Measurements from ENCODE around the gene COL18A1.

Gene COL18A1

DNA sequence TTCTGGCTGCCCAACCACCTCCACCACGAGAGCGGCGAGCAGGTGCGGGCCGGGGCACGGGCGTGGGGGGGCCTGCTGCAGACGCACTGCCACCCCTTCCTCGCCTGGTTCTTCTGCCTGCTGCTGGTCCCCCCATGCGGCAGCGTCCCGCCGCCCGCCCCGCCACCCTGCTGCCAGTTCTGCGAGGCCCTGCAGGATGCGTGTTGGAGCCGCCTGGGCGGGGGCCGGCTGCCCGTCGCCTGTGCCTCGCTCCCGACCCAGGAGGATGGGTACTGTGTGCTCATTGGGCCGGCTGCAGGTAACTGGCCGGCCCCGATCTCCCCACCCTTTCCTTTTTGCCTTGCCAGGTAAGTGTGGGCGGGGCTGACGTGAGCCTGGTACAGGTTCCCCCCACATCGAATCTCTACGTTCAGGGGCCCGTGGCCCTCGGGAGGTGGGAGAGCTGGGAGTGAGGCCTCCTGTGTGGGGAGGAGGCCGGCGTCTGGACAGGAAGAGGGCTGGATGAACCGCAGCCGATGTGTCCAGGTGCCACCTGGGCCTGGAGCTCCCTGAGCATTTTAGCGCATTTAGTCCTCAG lies 51.7 kb downstream of the COL18A1 start:
- no peak overlapping the region for H3K27ac ChIP-seq (ENCODE audit: low read depth, low read length)
- no peaks in the 10 kb centered on the region for H3K4me1 ChIP-seq (ENCODE audit: insufficient read depth, low read length)
- 96% methylated on average over 38 of the region's 38 CpGs for WGBS
- H3K4me3 ChIP-seq (ENCODE audit: low read length): no peak overlapping the region
- H3K9me3 ChIP-seq (ENCODE audit: insufficient read depth, low read depth, low read length): no peaks in the 10 kb centered on the region
- H3K36me3 ChIP-seq (ENCODE audit: insufficient read depth, low read length): peaks cover 19% of the 10 kb centered on the region; the same call in 1 of the 2 replicates
- H3K27me3 ChIP-seq (ENCODE audit: insufficient read depth, low read length): no peaks in the 10 kb centered on the region
- no peak overlapping the region for H3K9ac ChIP-seq (ENCODE audit: low read depth, low read length)

DNA sequence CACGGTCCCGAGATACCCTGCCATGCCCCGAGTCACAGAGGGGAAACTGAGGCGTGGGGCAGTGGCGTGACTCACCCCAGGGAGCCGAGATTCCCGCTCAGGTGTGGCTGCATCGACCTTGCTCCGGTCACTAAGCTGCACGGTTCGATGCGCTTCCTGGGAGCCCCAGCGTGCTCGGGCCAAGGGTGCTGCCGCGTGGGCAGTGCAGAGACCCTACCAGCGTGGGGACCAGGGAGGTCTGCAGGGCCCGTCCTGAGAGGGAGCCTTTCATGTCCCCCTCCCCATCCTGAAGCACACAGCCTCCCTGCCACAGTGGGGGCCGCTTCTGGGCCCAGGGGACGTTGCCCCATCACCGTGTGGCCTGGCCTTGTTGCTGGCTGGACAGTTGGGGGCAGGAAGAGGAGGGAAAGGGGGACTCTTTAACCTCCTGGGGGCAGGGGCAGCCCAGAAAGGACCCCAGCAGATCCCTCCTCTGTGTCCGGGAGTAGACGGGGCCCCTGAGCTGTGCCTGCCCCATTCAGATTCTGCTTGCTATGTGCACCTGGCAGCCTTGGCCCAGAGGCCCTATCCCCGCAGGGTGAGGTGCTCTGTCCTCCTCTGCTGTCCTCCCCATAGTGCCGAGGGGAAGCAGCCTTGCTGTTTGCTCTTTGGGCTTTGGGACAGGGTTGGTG lies 52.3 kb downstream of the COL18A1 start:
- 93% methylated on average over 25 of the region's 25 CpGs for WGBS
- Histone ChIP-seq H3K27ac (ENCODE audit: low read depth, low read length) (no peak overlapping the region), H3K36me3 (ENCODE audit: insufficient read depth, low read length) (peaks cover 19% of the 10 kb centered on the region; the same call in 1 of the 2 replicates), H3K9me3 (ENCODE audit: insufficient read depth, low read depth, low read length) (no peaks in the 10 kb centered on the region; the same call in 1 of the 2 replicates), H3K4me1 (ENCODE audit: insufficient read depth, low read length) (no peaks in the 10 kb centered on the region), H3K27me3 (ENCODE audit: insufficient read depth, low read length) (no peaks in the 10 kb centered on the region), H3K9ac (ENCODE audit: low read depth, low read length) (no peak overlapping the region), H3K4me3 (ENCODE audit: low read length) (no peak overlapping the region)

DNA sequence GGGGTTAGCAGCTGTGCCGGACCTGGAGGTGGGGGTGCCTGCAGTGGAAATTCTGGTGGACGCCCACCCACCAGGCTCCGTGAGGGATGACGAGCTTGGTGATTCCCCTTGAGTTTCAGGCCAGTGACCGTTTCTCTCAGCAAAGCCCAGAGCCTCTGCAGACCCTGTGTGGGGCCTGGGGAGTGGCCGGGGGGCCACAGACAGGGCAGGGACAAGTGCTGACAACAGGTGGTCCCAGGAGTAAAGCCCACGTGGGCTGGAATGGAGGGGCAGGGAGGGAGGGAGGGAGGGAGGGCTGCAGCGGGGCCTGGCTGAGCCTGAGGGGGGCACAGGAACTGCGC lies 52.8 kb downstream of the COL18A1 start:
- no peaks in the 10 kb centered on the region for H3K27me3 ChIP-seq (ENCODE audit: insufficient read depth, low read length)
- no peak overlapping the region for H3K27ac ChIP-seq (ENCODE audit: low read depth, low read length)
- H3K9me3 ChIP-seq (ENCODE audit: insufficient read depth, low read depth, low read length): no peaks in the 10 kb centered on the region; the same call in 1 of the 2 replicates
- H3K4me1 ChIP-seq (ENCODE audit: insufficient read depth, low read length): no peaks in the 10 kb centered on the region
- no peak overlapping the region for H3K4me3 ChIP-seq (ENCODE audit: low read length)
- H3K9ac ChIP-seq (ENCODE audit: low read depth, low read length): no peak overlapping the region
- peaks cover 19% of the 10 kb centered on the region; the same call in 1 of the 2 replicates for H3K36me3 ChIP-seq (ENCODE audit: insufficient read depth, low read length)
- 93% methylated on average over 9 of the region's 9 CpGs for WGBS

GRCh38 chr21:45458281-45459170 lies 53.6 kb downstream of the COL18A1 start:
- Histone ChIP-seq H3K27me3 (ENCODE audit: insufficient read depth, low read length) (no peaks in the 10 kb centered on the region), H3K9ac (ENCODE audit: low read depth, low read length) (no peak overlapping the region), H3K27ac (ENCODE audit: low read depth, low read length) (no peak overlapping the region), H3K36me3 (ENCODE audit: insufficient read depth, low read length) (peaks cover 22% of the 10 kb centered on the region; the same call in 1 of the 2 replicates), H3K4me1 (ENCODE audit: insufficient read depth, low read length) (no peaks in the 10 kb centered on the region), H3K9me3 (ENCODE audit: insufficient read depth, low read depth, low read length) (no peaks in the 10 kb centered on the region; the same call in 1 of the 2 replicates), H3K4me3 (ENCODE audit: low read length) (no peak overlapping the region)
- 94% methylated on average over 30 of the region's 30 CpGs for WGBS

GRCh38 chr21:45459171-45460010 lies 54.4 kb downstream of the COL18A1 start:
- no peaks in the 10 kb centered on the region for H3K27me3 ChIP-seq (ENCODE audit: insufficient read depth, low read length)
- no peaks in the 10 kb centered on the region; the same call in 1 of the 2 replicates for H3K9me3 ChIP-seq (ENCODE audit: insufficient read depth, low read depth, low read length)
- no peaks in the 10 kb centered on the region for H3K4me1 ChIP-seq (ENCODE audit: insufficient read depth, low read length)
- H3K27ac ChIP-seq (ENCODE audit: low read depth, low read length): no peak overlapping the region
- no peak overlapping the region for H3K4me3 ChIP-seq (ENCODE audit: low read length)
- 93% methylated on average over 23 of the region's 23 CpGs for WGBS
- no peak overlapping the region for H3K9ac ChIP-seq (ENCODE audit: low read depth, low read length)
- H3K36me3 ChIP-seq (ENCODE audit: insufficient read depth, low read length): peaks cover 22% of the 10 kb centered on the region; the same call in 1 of the 2 replicates

DNA sequence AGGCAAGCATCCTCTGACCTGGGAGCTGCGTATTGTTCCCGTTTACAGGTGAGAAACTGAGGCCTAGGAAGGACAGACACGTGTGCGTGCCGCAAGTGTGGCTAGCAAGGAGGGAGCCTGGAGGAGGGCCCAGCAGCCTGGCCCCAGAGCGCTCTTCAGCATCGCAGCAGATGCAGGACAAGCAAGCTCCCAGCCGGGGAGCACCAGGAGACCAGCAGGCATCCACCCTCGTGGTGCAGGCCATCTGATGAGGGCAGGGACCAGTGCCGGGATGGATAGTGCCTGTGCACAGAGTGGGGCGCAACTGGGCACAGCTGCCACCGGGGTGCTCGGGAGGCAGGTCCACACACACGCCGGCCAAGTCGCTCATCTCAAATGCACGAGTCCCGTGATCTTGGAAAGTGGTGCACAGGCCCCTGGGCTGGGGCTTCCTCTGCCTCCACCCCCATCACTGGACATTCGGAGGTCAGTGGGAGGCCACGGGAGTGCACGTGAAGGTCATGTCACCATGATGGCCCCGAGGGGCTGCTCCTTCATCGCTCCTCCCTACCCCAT lies 55.1 kb downstream of the COL18A1 start:
- no peaks in the 10 kb centered on the region for H3K4me1 ChIP-seq (ENCODE audit: insufficient read depth, low read length)
- H3K27ac ChIP-seq (ENCODE audit: low read depth, low read length): no peak overlapping the region
- no peak overlapping the region for H3K9ac ChIP-seq (ENCODE audit: low read depth, low read length)
- no peak overlapping the region for H3K4me3 ChIP-seq (ENCODE audit: low read length)
- H3K27me3 ChIP-seq (ENCODE audit: insufficient read depth, low read length): no peaks in the 10 kb centered on the region
- H3K9me3 ChIP-seq (ENCODE audit: insufficient read depth, low read depth, low read length): no peaks in the 10 kb centered on the region; the same call in 1 of the 2 replicates
- 95% methylated on average over 23 of the region's 23 CpGs for WGBS
- H3K36me3 ChIP-seq (ENCODE audit: insufficient read depth, low read length): peaks cover 22% of the 10 kb centered on the region; the same call in 1 of the 2 replicates

DNA sequence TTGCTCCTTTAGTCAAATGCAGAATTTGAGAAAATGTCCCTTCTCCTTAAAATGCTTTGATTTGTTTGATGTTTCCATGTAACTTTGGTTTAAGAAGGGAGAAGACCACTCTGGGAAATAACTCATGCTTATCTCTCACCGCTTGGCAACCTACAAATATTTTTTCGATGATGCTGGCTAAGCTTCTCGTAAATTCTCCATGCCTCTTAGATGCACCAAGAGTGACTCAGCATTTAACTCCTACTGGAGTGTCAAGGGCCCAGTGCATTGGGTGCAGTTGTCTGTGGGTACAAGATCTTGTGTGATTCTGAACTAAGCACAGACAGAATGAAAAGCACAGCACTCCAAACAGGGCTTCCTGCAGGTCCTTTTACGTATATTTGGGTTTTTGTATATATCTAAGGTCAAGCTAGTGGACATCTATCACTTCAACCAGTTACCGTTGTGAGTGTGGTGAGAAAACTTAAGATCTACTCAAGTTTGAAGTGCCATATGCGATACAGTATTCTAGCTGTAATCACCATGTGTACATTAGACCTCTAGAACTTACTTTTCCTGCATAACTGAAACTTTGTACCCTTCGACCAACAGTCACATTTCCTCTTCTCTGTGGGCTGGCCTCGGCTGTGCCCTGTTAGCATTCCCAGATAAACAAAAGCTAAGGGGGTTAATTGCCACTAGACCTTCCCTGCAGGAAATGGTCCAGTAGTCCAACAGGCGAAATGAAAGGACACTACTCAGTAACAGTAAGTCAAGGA lies 55.8 kb downstream of the COL18A1 start:
- Histone ChIP-seq H3K4me3 (ENCODE audit: low read length) (no peak overlapping the region), H3K4me1 (ENCODE audit: insufficient read depth, low read length) (no peaks in the 10 kb centered on the region), H3K36me3 (ENCODE audit: insufficient read depth, low read length) (peaks cover 20% of the 10 kb centered on the region; the same call in 1 of the 2 replicates), H3K27ac (ENCODE audit: low read depth, low read length) (no peak overlapping the region), H3K9ac (ENCODE audit: low read depth, low read length) (no peak overlapping the region), H3K9me3 (ENCODE audit: insufficient read depth, low read depth, low read length) (no peaks in the 10 kb centered on the region; the same call in 1 of the 2 replicates), H3K27me3 (ENCODE audit: insufficient read depth, low read length) (no peaks in the 10 kb centered on the region)
- WGBS: 95% methylated on average over 9 of the region's 9 CpGs

- H3K27me3 ChIP-seq (ENCODE audit: insufficient read depth, low read length): no peaks in the 10 kb centered on the region
- peaks cover 19% of the 10 kb centered on the region; the same call in 1 of the 2 replicates for H3K36me3 ChIP-seq (ENCODE audit: insufficient read depth, low read length)
- no peaks in the 10 kb centered on the region for H3K4me1 ChIP-seq (ENCODE audit: insufficient read depth, low read length)
- H3K9me3 ChIP-seq (ENCODE audit: insufficient read depth, low read depth, low read length): no peaks in the 10 kb centered on the region; the same call in 1 of the 2 replicates
- no peak overlapping the region for H3K4me3 ChIP-seq (ENCODE audit: low read length)
- 95% methylated on average over 5 of the region's 5 CpGs for WGBS
- H3K9ac ChIP-seq (ENCODE audit: low read depth, low read length): no peak overlapping the region
- no peak overlapping the region for H3K27ac ChIP-seq (ENCODE audit: low read depth, low read length)
These were observed 56.4 kb downstream of the COL18A1 start for GRCh38 chr21:45461369-45461750.

DNA sequence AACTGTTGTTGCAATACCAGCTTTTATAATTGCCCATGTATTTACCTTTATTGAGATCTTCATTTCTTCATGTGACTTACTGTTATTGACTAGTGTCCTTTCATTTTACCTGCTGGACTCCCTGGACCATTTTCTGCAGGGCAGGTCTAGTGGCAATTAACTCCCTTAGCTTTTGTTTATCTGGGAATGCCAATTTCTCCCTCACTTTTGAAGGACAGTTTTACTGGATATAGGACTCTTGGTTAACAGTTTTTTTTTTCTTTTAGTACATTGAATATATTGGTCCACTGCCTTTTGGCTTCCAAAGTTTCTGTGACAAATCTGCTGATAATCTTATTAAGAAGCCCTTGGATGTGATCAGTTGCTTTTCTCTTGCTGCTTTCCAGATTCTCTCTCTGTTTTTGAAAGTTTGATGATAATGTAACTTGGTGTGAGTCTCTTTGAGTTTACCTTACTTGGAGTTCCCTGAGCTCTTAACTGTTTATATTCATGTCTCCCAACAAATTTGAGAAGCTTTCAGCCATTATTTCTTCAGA lies 56.9 kb downstream of the COL18A1 start:
- H3K9ac ChIP-seq (ENCODE audit: low read depth, low read length): no peak overlapping the region
- H3K36me3 ChIP-seq (ENCODE audit: insufficient read depth, low read length): peaks cover 17% of the 10 kb centered on the region; the same call in 1 of the 2 replicates
- no peaks in the 10 kb centered on the region for H3K27me3 ChIP-seq (ENCODE audit: insufficient read depth, low read length)
- no peak overlapping the region for H3K4me3 ChIP-seq (ENCODE audit: low read length)
- H3K4me1 ChIP-seq (ENCODE audit: insufficient read depth, low read length): no peaks in the 10 kb centered on the region
- no peak overlapping the region for H3K27ac ChIP-seq (ENCODE audit: low read depth, low read length)
- H3K9me3 ChIP-seq (ENCODE audit: insufficient read depth, low read depth, low read length): no peaks in the 10 kb centered on the region; the same call in 1 of the 2 replicates
